Chondrocyte (in vitro differentiated cells): ENCODE data around the gene MLLT6. TPM values are rescaled to one million over a fixed set of nuclear protein-coding genes. Genes with fewer than 3 reads are reported as not detected.

Experiments
- DNase-seq: peaks from one replicate; pipeline ENCODE4 v3.0.0; 2021; ENCODE audit warnings: mixed read lengths, low spot score
- H3K27ac Mint-ChIP-seq: one replicate; pipeline ENCODE4 v1.8.0; 2021; ENCODE audit warnings: mild to moderate bottlenecking, moderate library complexity, mixed read lengths; ENCODE audit not compliant: unreplicated experiment
- H3K27me3 Mint-ChIP-seq: 2 replicates; pipeline ENCODE4 v1.8.0; 2021; ENCODE audit warnings: low read depth, mixed read lengths
- H3K36me3 Mint-ChIP-seq: 2 replicates; pipeline ENCODE4 v1.8.0; 2021; ENCODE audit warnings: low read depth, mixed read lengths
- H3K4me1 Mint-ChIP-seq: 2 replicates; pipeline ENCODE4 v1.8.0; 2021; ENCODE audit warnings: low read depth, mild to moderate bottlenecking, mixed read lengths
- H3K4me3 Mint-ChIP-seq: one replicate; pipeline ENCODE4 v1.8.0; 2021; ENCODE audit warnings: mild to moderate bottlenecking, moderate library complexity, mixed read lengths; ENCODE audit not compliant: unreplicated experiment
- H3K9me3 Mint-ChIP-seq: 2 replicates; pipeline ENCODE4 v1.8.0; 2021; ENCODE audit warnings: low read depth, mixed read lengths
- total RNA-seq: library from RNA; stranded (reverse); gene quantifications from 3 replicates; pipeline ENCODE4 v1.2.1, GENCODE V29; 2021
- TF ChIP-seq, protein P1 (sequence below): fragments of 200-600 bp; sonication (generic); IDR thresholded peaks from 2 replicates; pipeline ENCODE4 v1.5.0; 2021; ENCODE audit warnings: antibody characterized with exemption, mild to moderate bottlenecking, moderate library complexity

MLLT6 gene
- total RNA-seq, 1 donor from 2014 or later = 50.0 TPM

GRCh38 chr17:38729368-38729885, 24.4 kb downstream of the MLLT6 start:
- no peak for DNase-seq
- peaks cover 28% of the 10 kb centered on the region for H3K4me1 Mint-ChIP-seq
- H3K27me3 Mint-ChIP-seq = no peaks in the 10 kb centered on the region
- peak overlapping the region; percentile 63 for H3K4me3 Mint-ChIP-seq
- peak overlapping the region; percentile 36 for H3K27ac Mint-ChIP-seq
- H3K36me3 Mint-ChIP-seq = peaks cover 3% of the 10 kb centered on the region
- TF ChIP-seq, protein P1, sequence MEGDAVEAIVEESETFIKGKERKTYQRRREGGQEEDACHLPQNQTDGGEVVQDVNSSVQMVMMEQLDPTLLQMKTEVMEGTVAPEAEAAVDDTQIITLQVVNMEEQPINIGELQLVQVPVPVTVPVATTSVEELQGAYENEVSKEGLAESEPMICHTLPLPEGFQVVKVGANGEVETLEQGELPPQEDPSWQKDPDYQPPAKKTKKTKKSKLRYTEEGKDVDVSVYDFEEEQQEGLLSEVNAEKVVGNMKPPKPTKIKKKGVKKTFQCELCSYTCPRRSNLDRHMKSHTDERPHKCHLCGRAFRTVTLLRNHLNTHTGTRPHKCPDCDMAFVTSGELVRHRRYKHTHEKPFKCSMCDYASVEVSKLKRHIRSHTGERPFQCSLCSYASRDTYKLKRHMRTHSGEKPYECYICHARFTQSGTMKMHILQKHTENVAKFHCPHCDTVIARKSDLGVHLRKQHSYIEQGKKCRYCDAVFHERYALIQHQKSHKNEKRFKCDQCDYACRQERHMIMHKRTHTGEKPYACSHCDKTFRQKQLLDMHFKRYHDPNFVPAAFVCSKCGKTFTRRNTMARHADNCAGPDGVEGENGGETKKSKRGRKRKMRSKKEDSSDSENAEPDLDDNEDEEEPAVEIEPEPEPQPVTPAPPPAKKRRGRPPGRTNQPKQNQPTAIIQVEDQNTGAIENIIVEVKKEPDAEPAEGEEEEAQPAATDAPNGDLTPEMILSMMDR = no peak
- no peaks in the 10 kb centered on the region for H3K9me3 Mint-ChIP-seq

DNA sequence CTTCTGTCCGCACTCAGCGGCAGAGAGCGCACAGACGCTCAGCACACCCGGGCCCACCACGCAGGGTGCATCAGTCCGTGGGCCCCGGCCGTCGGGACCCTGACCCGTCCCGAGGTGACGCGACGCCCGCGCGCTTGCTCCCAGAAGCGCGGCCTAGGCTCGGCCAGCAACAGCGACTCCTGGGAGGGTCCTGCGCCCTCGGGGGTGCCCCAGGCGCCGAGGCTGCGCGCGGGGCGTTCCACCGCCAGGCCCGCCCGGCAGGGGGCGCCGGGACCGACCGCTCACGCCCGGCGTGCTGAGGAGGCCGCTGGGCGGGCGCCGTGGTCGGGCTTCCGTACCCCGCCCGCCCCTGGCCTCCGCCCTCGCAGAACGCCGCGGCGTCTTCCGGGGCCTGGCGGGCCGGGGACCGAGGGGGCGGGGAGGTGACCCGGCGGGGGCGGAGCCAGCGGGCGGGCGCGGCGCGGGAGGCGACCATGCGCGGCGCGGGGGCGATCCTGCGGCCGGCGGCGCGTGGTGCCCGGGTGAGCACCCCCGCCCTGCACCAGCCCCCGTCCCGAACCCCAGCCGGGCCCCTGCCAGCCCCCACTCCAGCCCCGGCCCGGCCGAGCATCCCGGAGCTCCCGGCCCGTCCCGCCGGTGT, 24.9 kb downstream of the MLLT6 start, which contains the start of gene CISD3:
Gene CISD3, plus strand, starts transcription at position 456 of the 640 bp plus-strand sequence. Its CDS starts 18 bp downstream, at position 474.
- no peaks in the 10 kb centered on the region for H3K9me3 Mint-ChIP-seq
- no peaks in the 10 kb centered on the region for H3K27me3 Mint-ChIP-seq
- peaks cover 4% of the 10 kb centered on the region for H3K36me3 Mint-ChIP-seq
- peak within 1 kb of the TSS; percentile 97 for H3K4me3 Mint-ChIP-seq
- H3K27ac Mint-ChIP-seq = peak within 1 kb of the TSS; percentile 97
- peaks cover 25% of the 10 kb centered on the region for H3K4me1 Mint-ChIP-seq
- no peak for DNase-seq
- TF ChIP-seq, protein P1 = peak; percentile 83

- Mint-ChIP-seq H3K27ac (peak overlapping the region; percentile 97), H3K4me1 (peaks cover 31% of the 10 kb centered on the region), H3K9me3 (no peaks in the 10 kb centered on the region), H3K27me3 (no peaks in the 10 kb centered on the region), H3K4me3 (peak overlapping the region; percentile 97), H3K36me3 (peaks cover 7% of the 10 kb centered on the region)
- TF ChIP-seq, protein P1 = no peak
- no peak for DNase-seq
Measured at GRCh38 chr17:38730526-38731379, 25.7 kb downstream of the MLLT6 start.

GRCh38 chr17:38731526-38732294, 26.6 kb downstream of the MLLT6 start:
- peaks cover 7% of the 10 kb centered on the region for H3K36me3 Mint-ChIP-seq
- peaks cover 31% of the 10 kb centered on the region for H3K4me1 Mint-ChIP-seq

More at GRCh38 chr17:38731526-38732294, 26.6 kb downstream of the MLLT6 start:
- no peaks in the 10 kb centered on the region for H3K9me3 Mint-ChIP-seq
- H3K27me3 Mint-ChIP-seq = no peaks in the 10 kb centered on the region
- H3K27ac Mint-ChIP-seq = peak overlapping the region; percentile 97
- no peak overlapping the region for H3K4me3 Mint-ChIP-seq
- TF ChIP-seq, protein P1 = no peak
- no peak for DNase-seq
